Testis (tissue), 3 donors: ENCODE measurements around the gene OAS1. TPM values are rescaled to one million over a fixed set of nuclear protein-coding genes. Genes with fewer than 3 reads are reported as not detected.

Source experiments
- DNase-seq: peaks from one replicate; pipeline ENCODE4 v3.0.0-alpha.2; 2019
- H3K27ac ChIP-seq, 2 donors: fragments of 200-600 bp; sonication (generic); one replicate each; pipeline ENCODE4 v1.5.1; 2019
- H3K27me3 ChIP-seq: fragments of 200-600 bp; sonication (generic); one replicate; pipeline ENCODE4 v1.5.1; 2019
- H3K36me3 ChIP-seq: fragments of 200-600 bp; sonication (generic); one replicate; pipeline ENCODE4 v1.5.1; 2017; ENCODE audit warnings: low read depth; ENCODE audit errors: missing control alignments
- H3K4me1 ChIP-seq: fragments of 200-600 bp; sonication (generic); one replicate; pipeline ENCODE4 v1.5.1; 2019
- H3K4me3 ChIP-seq, 2 donors: fragments of 200-600 bp; sonication (generic); one replicate each; pipeline ENCODE4 v1.5.1; 2017 to 2019
- H3K9me3 ChIP-seq: fragments of 200-600 bp; sonication (generic); one replicate; pipeline ENCODE4 v1.5.1; 2017
- POLR2A ChIP-seq: fragments of 450-650 bp; IDR thresholded peaks from one replicate; pipeline ENCODE4 v1.6.1; 2017; ENCODE audit warnings: antibody characterized with exemption, mild to moderate bottlenecking, moderate library complexity
- WGBS, 2 donors: methylation state at CpG; one replicate each; pipeline ENCODE4 v1.1.5; 2018; 5-methylcytosine and 5-hydroxymethylcytosine counted together
- intact Hi-C: fragments of 100-400 bp; cut with DNase I; formaldehyde crosslinking; loops from one replicate; pipeline ENCODE4 v1.15.1; 2023; ENCODE audit warnings: low total_unique reads
- polyA plus RNA-seq: library from polyadenylated mRNA; stranded (reverse); fragments of 350-450 nt; fragmentation: Illumina TruSeq; extraction: RNeasy Lipid Tissue Mini Kit (QIAGEN cat#74804); gene quantifications from one replicate; pipeline ENCODE4 v1.2.3, GENCODE V29; 2014; ENCODE audit warnings: low read depth, low replicate concordance; ENCODE audit not compliant: insufficient read depth
- total RNA-seq, 2 donors: library from RNA; depleted of rRNA; stranded (reverse); fragments of >200 nt; gene quantifications; one replicate each; pipeline ENCODE4 v1.2.3, GENCODE V29; 2016
- TF ChIP-seq, protein P1 (sequence below), 3 experiments: fragments of 450-650 bp in 2 of 3; fragments of 200-600 bp in 1 of 3; sonication (generic) in 1 of 3; IDR thresholded peaks; one replicate each; pipeline ENCODE4 v1.5.1; 2016 to 2019; ENCODE audit warnings: antibody characterized with exemption in 3 of 3, mild to moderate bottlenecking in 2 of 3, moderate library complexity in 1 of 3

The OAS1 gene
- total and polyA plus RNA-seq, 3 donors from 2014 or later = 7.8 to 13.8 (median 13.7) TPM

DNA sequence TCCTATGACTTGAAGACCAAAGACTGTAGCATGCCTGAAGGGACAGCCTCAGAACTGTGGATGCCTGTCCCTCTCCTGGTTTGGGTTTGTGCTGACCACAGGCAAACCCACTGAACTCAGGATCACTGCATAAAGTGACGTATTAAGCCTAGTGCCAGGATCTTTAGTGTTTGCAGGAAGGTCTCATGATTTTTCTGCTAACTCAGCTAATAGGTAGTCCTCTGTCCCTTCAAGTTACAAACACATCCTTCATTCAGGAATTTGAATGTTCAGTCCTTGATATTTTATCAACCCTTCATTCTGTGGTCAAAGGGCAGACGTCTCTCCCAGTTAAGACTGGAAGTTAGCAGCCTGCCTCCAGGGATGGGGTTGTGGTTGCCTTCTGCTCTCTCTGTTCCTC, 21.2 kb downstream of the OAS1 start:
- TF ChIP-seq, protein P1, sequence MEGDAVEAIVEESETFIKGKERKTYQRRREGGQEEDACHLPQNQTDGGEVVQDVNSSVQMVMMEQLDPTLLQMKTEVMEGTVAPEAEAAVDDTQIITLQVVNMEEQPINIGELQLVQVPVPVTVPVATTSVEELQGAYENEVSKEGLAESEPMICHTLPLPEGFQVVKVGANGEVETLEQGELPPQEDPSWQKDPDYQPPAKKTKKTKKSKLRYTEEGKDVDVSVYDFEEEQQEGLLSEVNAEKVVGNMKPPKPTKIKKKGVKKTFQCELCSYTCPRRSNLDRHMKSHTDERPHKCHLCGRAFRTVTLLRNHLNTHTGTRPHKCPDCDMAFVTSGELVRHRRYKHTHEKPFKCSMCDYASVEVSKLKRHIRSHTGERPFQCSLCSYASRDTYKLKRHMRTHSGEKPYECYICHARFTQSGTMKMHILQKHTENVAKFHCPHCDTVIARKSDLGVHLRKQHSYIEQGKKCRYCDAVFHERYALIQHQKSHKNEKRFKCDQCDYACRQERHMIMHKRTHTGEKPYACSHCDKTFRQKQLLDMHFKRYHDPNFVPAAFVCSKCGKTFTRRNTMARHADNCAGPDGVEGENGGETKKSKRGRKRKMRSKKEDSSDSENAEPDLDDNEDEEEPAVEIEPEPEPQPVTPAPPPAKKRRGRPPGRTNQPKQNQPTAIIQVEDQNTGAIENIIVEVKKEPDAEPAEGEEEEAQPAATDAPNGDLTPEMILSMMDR (IDR thresholded peaks at IDR 0.05) = no peak
- no peak for TF ChIP-seq POLR2A
- H3K4me3 ChIP-seq = no peak overlapping the region
- no peaks in the 10 kb centered on the region for H3K36me3 ChIP-seq
- no peak overlapping the region for H3K27ac ChIP-seq
- H3K9me3 ChIP-seq = no peaks in the 10 kb centered on the region
- WGBS, 2 donors = 53 to 79% methylated on average over 2 of the region's 2 CpGs
- intact Hi-C loops = no loop called here
- peaks cover 5% of the 10 kb centered on the region for H3K4me1 ChIP-seq
- H3K27me3 ChIP-seq = no peaks in the 10 kb centered on the region
- no peak for DNase-seq

DNA sequence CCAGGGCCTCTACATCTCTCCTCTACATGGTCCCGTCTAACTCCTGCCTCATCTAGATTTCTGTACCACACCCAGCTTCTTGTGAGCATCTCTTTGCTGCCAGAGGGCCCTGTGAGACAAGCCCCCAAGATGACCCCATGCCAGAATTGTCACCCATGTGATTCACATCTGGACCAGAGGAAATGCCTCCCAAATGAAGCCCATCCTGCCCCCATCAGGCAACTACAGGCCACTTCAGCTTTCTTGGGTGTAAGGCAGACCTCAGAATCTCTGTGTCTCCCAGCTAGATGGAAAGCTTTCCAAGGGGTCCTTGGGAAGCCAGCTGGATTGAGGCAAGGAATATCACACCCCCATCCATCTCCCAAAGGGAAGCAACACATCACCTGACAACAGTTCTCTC, 22.2 kb downstream of the OAS1 start:
- Histone ChIP-seq H3K36me3 (no peaks in the 10 kb centered on the region), H3K4me3 (no peak overlapping the region), H3K27ac (no peak overlapping the region), H3K4me1 (peaks cover 5% of the 10 kb centered on the region), H3K27me3 (no peaks in the 10 kb centered on the region), H3K9me3 (no peaks in the 10 kb centered on the region)
- no peak for TF ChIP-seq POLR2A
- TF ChIP-seq, protein P1 (IDR thresholded peaks at IDR 0.05) = no peak
- intact Hi-C loops = no loop called here
- WGBS, 2 donors = 80 to 85% methylated on average over 1 of the region's 1 CpG
- no peak for DNase-seq

DNA sequence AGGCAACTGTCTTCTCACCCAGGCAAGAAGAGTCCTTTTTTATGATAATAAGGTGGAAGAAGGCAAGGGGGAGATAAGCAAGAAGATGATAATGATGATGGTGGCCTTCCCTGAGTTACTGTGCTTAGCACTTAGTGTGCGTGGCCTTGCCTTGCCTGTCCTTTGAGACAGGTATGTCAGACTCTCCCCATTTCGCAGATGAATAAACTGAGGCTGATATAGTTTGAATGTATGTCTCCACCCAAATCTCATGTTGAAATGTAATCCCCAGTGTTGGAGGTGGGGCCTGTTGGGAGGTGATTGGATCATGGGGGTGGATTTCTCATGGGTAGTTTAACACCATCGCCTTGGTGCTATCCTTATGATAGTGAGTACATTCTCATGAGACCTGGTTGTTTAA, 23.0 kb downstream of the OAS1 start:
- Histone ChIP-seq H3K27me3 (no peaks in the 10 kb centered on the region), H3K27ac (no peak overlapping the region), H3K4me1 (peaks cover 5% of the 10 kb centered on the region), H3K36me3 (no peaks in the 10 kb centered on the region), H3K4me3 (no peak overlapping the region), H3K9me3 (no peaks in the 10 kb centered on the region)
- intact Hi-C loops = no loop called here
- TF ChIP-seq, protein P1 (IDR thresholded peaks at IDR 0.05) = no peak
- WGBS, 2 donors = 88 to 96% methylated on average over 3 of the region's 3 CpGs
- no peak for DNase-seq

DNA sequence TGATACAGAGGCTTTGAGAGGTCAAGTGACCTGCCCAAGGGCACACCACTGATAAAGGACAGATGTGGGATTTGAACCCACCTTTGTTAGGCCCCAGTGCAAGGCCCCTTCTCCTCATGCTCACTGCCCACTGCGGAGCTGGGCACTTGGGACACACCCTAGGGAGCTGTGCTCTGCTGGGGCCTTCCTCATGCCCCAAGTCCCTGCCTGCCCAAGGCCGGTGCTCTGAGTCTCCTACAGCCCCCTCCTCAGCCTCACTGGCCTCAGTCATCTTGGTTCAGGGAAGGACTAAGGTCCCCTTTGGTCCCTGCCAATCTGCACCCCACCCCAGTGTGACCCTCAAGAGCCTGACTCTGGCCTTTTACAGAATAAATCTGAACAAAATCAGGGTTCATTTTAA, 23.6 kb downstream of the OAS1 start:
- no peak overlapping the region for H3K27ac ChIP-seq
- no peaks in the 10 kb centered on the region for H3K4me1 ChIP-seq
- H3K36me3 ChIP-seq = no peaks in the 10 kb centered on the region
- no peak overlapping the region for H3K4me3 ChIP-seq
- 100% methylated on average over 1 to 2 of the region's 2 CpGs for WGBS, 2 donors
- DNase-seq = no peak
- H3K9me3 ChIP-seq = no peaks in the 10 kb centered on the region
- no peaks in the 10 kb centered on the region for H3K27me3 ChIP-seq
- no peak for TF ChIP-seq POLR2A
- TF ChIP-seq, protein P1 (IDR thresholded peaks at IDR 0.05) = no peak
- intact Hi-C loops = no loop called here

DNA sequence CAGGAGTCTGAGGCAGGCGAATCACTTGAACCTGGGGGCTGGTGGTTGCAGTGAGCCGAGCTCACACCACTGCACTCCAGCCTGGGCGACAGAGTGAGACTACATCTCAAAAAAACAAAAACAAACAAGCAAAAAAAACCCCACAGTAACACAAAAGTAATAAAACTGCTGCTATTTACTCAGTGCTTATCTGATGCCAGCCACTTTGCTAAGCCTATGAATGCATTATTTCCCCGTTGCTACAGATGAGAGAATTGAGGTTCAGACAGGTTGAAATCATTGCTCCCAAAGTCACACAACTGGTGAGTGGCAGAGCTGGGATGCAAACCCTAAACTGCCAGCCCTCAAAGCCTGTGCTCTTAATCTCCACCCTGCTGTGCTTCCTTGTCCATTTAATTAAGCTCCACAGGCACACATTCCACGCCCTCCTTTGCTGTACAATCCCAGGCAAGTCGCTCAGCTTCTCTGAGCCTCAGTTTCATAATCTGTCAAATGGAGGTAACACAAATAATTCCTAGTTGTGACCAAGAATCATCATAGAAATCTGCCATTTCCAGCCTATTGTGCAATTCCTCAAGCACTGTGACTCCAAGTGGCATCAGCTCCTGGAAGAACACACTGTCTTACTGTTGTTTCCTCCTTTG, 25.8 kb downstream of the OAS1 start:
- TF ChIP-seq, protein P1 (IDR thresholded peaks at IDR 0.05) = no peak
- no peak for DNase-seq
- Histone ChIP-seq H3K27ac (no peak overlapping the region), H3K4me1 (no peaks in the 10 kb centered on the region), H3K36me3 (no peaks in the 10 kb centered on the region), H3K27me3 (no peaks in the 10 kb centered on the region), H3K4me3 (no peak overlapping the region), H3K9me3 (no peaks in the 10 kb centered on the region)
- intact Hi-C loops = no loop called here
- 66 to 75% methylated on average over 6 of the region's 6 CpGs for WGBS, 2 donors
